ENCODE results near the gene PALM2AKAP2. TPM values are rescaled to one million over a fixed set of nuclear protein-coding genes. Genes with fewer than 3 reads are reported as not detected.
A peak's percentile ranks its signal among the peaks of the same experiment; 100 is the strongest.
"Not testable (repeated sequence)": the region's sequence is repeated elsewhere in the genome, so short reads cannot be mapped to it uniquely, and the experiment has no call there.

PALM2AKAP2 gene
- total RNA-seq, 1 experiment from 2014 or later, result not detected

- intact Hi-C loops (cut with micrococcal nuclease; ENCODE audit: unreplicated experiment), result no loop called here
- Mint-ChIP-seq H3K27me3 (ENCODE audit: unreplicated experiment) (peaks cover 8% of the 10 kb centered on the region), H3K4me1 (ENCODE audit: low read depth, unreplicated experiment) (no peaks in the 10 kb centered on the region), H3K4me3 (ENCODE audit: low read depth, unreplicated experiment) (no peak overlapping the region), H3K27ac (ENCODE audit: unreplicated experiment) (no peak overlapping the region), H3K36me3 (ENCODE audit: insufficient read depth, unreplicated experiment) (no peaks in the 10 kb centered on the region), H3K9me3 (ENCODE audit: low read depth, unreplicated experiment) (peaks cover 1% of the 10 kb centered on the region)
- no peak for DNase-seq
- CTCF ChIA-PET, result interaction anchor here (0.6 to 1.5 kb wide), 4 partner anchors 121 to 317 kb away, joined by 3 to 9 read pairs (median 4); no protein-coding TSS in a partner anchor
- TF ChIP-seq, protein P1, sequence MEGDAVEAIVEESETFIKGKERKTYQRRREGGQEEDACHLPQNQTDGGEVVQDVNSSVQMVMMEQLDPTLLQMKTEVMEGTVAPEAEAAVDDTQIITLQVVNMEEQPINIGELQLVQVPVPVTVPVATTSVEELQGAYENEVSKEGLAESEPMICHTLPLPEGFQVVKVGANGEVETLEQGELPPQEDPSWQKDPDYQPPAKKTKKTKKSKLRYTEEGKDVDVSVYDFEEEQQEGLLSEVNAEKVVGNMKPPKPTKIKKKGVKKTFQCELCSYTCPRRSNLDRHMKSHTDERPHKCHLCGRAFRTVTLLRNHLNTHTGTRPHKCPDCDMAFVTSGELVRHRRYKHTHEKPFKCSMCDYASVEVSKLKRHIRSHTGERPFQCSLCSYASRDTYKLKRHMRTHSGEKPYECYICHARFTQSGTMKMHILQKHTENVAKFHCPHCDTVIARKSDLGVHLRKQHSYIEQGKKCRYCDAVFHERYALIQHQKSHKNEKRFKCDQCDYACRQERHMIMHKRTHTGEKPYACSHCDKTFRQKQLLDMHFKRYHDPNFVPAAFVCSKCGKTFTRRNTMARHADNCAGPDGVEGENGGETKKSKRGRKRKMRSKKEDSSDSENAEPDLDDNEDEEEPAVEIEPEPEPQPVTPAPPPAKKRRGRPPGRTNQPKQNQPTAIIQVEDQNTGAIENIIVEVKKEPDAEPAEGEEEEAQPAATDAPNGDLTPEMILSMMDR (IDR thresholded peaks at IDR 0.05; ENCODE audit: unreplicated experiment), result no peak
- BruUV-seq (replicated peaks), result no TSS peak
These were observed 37.3 kb downstream of the PALM2AKAP2 start for GRCh38 chr9:109817146-109817845.

DNA sequence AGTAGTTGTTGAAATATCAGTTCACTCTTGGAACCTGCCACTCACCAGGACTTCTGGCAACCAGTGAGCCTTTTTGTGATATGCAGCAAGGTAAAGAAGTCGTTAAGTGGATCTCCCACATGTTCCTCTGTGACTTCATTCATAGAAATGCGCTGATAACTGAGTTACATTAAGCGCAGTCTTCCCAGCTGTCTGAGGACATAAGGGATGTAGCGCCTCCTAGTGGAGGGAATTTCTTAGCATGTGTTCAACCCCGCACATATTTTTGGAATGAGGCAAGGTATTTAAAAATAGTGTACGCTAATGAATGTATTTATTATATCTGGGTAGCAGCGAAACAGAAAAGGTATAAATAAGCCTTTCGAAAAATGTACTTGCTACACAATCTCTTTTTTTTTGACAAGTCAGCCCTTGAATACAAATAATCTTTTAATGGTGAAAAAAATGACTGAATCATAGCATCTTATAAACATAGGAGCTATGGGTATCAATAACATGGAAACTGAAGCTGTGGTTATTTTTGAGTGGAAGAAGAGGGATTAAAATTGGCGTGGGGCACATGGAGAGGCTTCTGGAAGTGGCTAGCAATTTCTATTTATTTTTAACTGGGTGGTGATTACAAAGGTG lies 38.0 kb downstream of the PALM2AKAP2 start:
- no peak overlapping the region for H3K27ac Mint-ChIP-seq (ENCODE audit: unreplicated experiment)
- intact Hi-C loops (cut with micrococcal nuclease; ENCODE audit: unreplicated experiment), result loop anchor here (1.0 kb wide), 1 partner anchor 244 kb away; no protein-coding TSS in a partner anchor
- no TSS peak for BruUV-seq (replicated peaks)
- H3K36me3 Mint-ChIP-seq (ENCODE audit: insufficient read depth, unreplicated experiment), result no peaks in the 10 kb centered on the region
- peak; percentile 72 for DNase-seq
- peaks cover 14% of the 10 kb centered on the region for H3K27me3 Mint-ChIP-seq (ENCODE audit: unreplicated experiment)
- no peaks in the 10 kb centered on the region for H3K4me1 Mint-ChIP-seq (ENCODE audit: low read depth, unreplicated experiment)
- TF ChIP-seq, protein P1 (IDR thresholded peaks at IDR 0.05; ENCODE audit: unreplicated experiment), result peak; percentile 53
- H3K9me3 Mint-ChIP-seq (ENCODE audit: low read depth, unreplicated experiment), result peaks cover 2% of the 10 kb centered on the region
- H3K4me3 Mint-ChIP-seq (ENCODE audit: low read depth, unreplicated experiment), result no peak overlapping the region
- CTCF ChIA-PET, result interaction anchor here (0.7 to 1.5 kb wide), 3 partner anchors 122 to 262 kb away, joined by 3 to 9 read pairs (median 3); no protein-coding TSS in a partner anchor

DNA sequence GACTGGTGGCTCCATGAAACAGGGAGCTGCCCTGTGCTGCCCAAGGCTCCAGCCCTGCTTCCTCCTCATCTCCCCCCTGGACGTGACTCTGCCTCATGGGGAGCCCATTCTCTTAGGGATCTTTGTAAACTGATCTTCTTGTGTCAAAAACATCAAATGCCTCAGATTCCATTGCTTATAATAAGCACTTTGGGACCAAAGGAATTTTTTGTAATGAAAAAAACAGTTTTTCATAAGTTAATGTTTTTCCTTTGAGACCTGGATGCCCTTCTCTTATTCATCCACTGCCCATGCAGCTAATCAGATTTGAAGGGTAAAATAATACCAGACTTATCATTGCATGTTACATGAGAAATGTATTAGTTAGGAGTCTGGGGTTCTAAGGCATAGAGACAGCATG lies 41.7 kb downstream of the PALM2AKAP2 start:
- Mint-ChIP-seq H3K4me1 (ENCODE audit: low read depth, unreplicated experiment) (no peaks in the 10 kb centered on the region), H3K4me3 (ENCODE audit: low read depth, unreplicated experiment) (no peak overlapping the region), H3K27ac (ENCODE audit: unreplicated experiment) (no peak overlapping the region), H3K27me3 (ENCODE audit: unreplicated experiment) (peaks cover 14% of the 10 kb centered on the region), H3K9me3 (ENCODE audit: low read depth, unreplicated experiment) (peaks cover 2% of the 10 kb centered on the region), H3K36me3 (ENCODE audit: insufficient read depth, unreplicated experiment) (no peaks in the 10 kb centered on the region)
- BruUV-seq (replicated peaks), result no TSS peak
- CTCF ChIA-PET, result no interaction called here
- DNase-seq, result no peak
- intact Hi-C loops (cut with micrococcal nuclease; ENCODE audit: unreplicated experiment), result no loop called here
- TF ChIP-seq, protein P1 (IDR thresholded peaks at IDR 0.05; ENCODE audit: unreplicated experiment), result no peak

- intact Hi-C loops (cut with micrococcal nuclease; ENCODE audit: unreplicated experiment); BruUV-seq (replicated peaks); DNase-seq; H3K9me3 Mint-ChIP-seq (ENCODE audit: low read depth, unreplicated experiment); H3K4me3 Mint-ChIP-seq (ENCODE audit: low read depth, unreplicated experiment); H3K27ac Mint-ChIP-seq (ENCODE audit: unreplicated experiment); H3K36me3 Mint-ChIP-seq (ENCODE audit: insufficient read depth, unreplicated experiment); H3K4me1 Mint-ChIP-seq (ENCODE audit: low read depth, unreplicated experiment): not testable (repeated sequence)
- H3K27me3 Mint-ChIP-seq (ENCODE audit: unreplicated experiment), result peaks cover 26% of the 10 kb centered on the region
- CTCF ChIA-PET, result interaction anchor here (0.9 kb wide), 1 partner anchor 9 kb away, joined by 3 read pairs; no protein-coding TSS in a partner anchor
These were observed 45.4 kb downstream of the PALM2AKAP2 start for GRCh38 chr9:109825383-109825782.

All from Calu3 (cell line).